Thoracic aorta (tissue), 2 donors: ENCODE results near the gene GRIN3A. TPM values are rescaled to one million over a fixed set of nuclear protein-coding genes. Genes with fewer than 3 reads are reported as not detected.
A peak's percentile ranks its signal among the peaks of the same experiment; 100 is the strongest.

Source experiments
- ATAC-seq: fragments of 150-250 bp; one replicate; pipeline ENCODE4 v1.8.0; 2017; ENCODE audit warnings: low read depth; ENCODE audit not compliant: insufficient number of reproducible peaks, low FRiP score
- DNase-seq: peaks from one replicate; pipeline ENCODE4 v3.0.0-alpha.2; 2020; ENCODE audit warnings: low spot score
- H3K27ac ChIP-seq, 2 donors: fragments of 200-600 bp; sonication (generic); 1 replicate in 1 of 2; 2 replicates in 1 of 2; pipeline ENCODE4 v1.5.1; 2016; ENCODE audit warnings: mild to moderate bottlenecking in 2 of 2, moderate library complexity in 2 of 2
- H3K27me3 ChIP-seq: fragments of 200-600 bp; sonication (generic); replicated peaks from 2 replicates; pipeline ENCODE4 v1.6.0; 2016; ENCODE audit warnings: mild to moderate bottlenecking; ENCODE audit not compliant: insufficient read depth
- H3K36me3 ChIP-seq: fragments of 200-600 bp; sonication (generic); one replicate; pipeline ENCODE4 v1.5.1; 2016
- H3K4me1 ChIP-seq, 2 donors: fragments of 200-600 bp; sonication (generic); 1 replicate in 1 of 2; 2 replicates in 1 of 2; pipeline versions ENCODE4 v1.5.1 to v1.6.0; 2016; ENCODE audit warnings: low read depth in 2 of 2, mild to moderate bottlenecking in 1 of 2; ENCODE audit not compliant: control insufficient read depth in 1 of 2
- H3K4me3 ChIP-seq: fragments of 200-600 bp; sonication (generic); 2 replicates; pipeline ENCODE4 v1.5.1; 2016; ENCODE audit warnings: mild to moderate bottlenecking
- H3K9me3 ChIP-seq: fragments of 200-600 bp; sonication (generic); 2 replicates; pipeline ENCODE4 v1.5.1; 2016
- total RNA-seq, 2 donors: library from RNA; depleted of rRNA; stranded (reverse); fragments of >200 nt; gene quantifications; one replicate each; pipeline versions ENCODE4 v1.1.0 to v1.2.3, GENCODE V29; 2016
- TF ChIP-seq, protein P1 (sequence below): fragments of 200-600 bp; sonication (generic); IDR thresholded peaks from one replicate; pipeline ENCODE4 v1.5.1; 2019; ENCODE audit warnings: antibody characterized with exemption

GRIN3A gene
- total RNA-seq, 2 donors from 2014 or later = 0.21 TPM; not detected in 1

DNA sequence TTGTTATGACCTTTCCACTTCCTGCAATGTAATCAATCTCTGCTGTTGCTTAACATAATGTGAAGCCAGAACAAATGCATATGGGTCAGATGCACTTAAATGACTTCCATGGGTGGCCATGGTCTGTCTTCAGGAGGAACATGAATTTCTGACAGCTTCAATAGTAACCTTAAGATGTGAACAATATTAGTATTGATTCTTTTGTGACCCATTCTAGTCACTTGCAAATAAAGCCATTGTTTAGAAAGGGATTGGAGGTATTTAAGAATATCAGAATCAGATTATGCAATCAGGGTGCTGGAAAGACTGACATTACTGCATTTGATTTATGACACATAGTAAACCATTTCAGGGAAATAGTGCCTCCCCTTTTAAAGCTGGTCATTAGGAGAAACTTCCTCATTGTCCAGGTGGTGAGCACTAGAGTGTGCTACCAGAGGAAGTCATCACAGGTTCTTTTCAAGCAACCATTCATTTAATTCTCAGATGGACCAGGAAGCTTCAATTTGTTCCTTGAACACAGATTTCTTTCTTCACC lies 32.1 kb downstream of the GRIN3A start:
- ATAC-seq (no peak), DNase-seq (no peak)
- Histone ChIP-seq H3K4me1 (no peaks in the 10 kb centered on the region), H3K36me3 (no peaks in the 10 kb centered on the region), H3K9me3 (no peaks in the 10 kb centered on the region), H3K27ac (no peak overlapping the region), H3K4me3 (no peak overlapping the region), H3K27me3 (no peaks in the 10 kb centered on the region)
- TF ChIP-seq, protein P1, sequence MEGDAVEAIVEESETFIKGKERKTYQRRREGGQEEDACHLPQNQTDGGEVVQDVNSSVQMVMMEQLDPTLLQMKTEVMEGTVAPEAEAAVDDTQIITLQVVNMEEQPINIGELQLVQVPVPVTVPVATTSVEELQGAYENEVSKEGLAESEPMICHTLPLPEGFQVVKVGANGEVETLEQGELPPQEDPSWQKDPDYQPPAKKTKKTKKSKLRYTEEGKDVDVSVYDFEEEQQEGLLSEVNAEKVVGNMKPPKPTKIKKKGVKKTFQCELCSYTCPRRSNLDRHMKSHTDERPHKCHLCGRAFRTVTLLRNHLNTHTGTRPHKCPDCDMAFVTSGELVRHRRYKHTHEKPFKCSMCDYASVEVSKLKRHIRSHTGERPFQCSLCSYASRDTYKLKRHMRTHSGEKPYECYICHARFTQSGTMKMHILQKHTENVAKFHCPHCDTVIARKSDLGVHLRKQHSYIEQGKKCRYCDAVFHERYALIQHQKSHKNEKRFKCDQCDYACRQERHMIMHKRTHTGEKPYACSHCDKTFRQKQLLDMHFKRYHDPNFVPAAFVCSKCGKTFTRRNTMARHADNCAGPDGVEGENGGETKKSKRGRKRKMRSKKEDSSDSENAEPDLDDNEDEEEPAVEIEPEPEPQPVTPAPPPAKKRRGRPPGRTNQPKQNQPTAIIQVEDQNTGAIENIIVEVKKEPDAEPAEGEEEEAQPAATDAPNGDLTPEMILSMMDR = no peak

DNA sequence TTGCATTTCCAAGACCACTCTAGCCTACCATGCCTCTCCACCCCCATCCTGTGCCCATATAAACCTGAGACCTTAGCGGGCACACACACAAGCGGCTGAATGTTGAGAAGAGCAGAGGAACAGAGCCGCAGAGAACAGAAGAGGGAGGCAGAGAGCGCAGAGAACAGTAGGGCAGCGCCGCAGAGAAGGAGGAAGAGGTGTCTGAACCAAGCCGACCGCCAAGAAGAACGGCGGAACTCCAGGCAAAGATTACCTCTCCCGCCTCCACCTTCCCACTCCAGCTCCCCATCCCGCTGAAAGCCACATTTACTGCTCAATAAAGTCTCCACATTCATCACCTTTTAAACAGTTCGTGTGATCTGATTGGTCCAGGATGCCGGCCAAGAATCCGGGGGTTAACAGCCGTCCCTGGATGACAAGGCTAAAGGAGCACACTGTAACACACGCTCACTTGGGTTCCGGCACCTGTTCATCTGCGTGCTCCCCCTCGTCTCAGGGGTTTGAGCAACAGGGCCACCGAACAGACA lies 33.2 kb downstream of the GRIN3A start:
- no peak for DNase-seq
- TF ChIP-seq, protein P1 = no peak
- no peaks in the 10 kb centered on the region for H3K36me3 ChIP-seq
- peak overlapping the region; percentile 44 for H3K4me3 ChIP-seq
- H3K9me3 ChIP-seq = no peaks in the 10 kb centered on the region
- no peak overlapping the region for H3K27ac ChIP-seq
- no peak for ATAC-seq
- no peaks in the 10 kb centered on the region for H3K4me1 ChIP-seq
- no peaks in the 10 kb centered on the region for H3K27me3 ChIP-seq

DNA sequence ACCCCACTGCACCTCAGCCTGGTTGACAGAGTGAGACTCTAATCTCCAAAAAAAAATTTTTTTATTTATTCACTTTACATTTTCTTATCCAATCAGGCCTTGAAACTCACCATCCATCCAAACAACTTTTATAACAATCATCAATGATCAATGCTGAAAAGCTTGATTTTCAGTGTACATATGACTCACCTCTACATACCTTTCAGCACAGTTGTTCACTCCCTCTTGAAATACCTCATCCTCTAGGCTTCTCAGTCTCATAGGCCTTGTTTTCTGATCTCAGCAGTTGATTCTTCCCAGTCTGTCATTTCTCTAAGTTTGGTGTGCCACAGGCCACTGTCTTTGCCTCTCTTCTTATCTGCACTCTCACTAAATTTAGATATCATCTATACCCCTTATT lies 36.2 kb downstream of the GRIN3A start:
- ATAC-seq = no peak
- no peaks in the 10 kb centered on the region for H3K4me1 ChIP-seq
- H3K27ac ChIP-seq = no peak overlapping the region
- DNase-seq = no peak
- no peak overlapping the region for H3K4me3 ChIP-seq
- H3K27me3 ChIP-seq = no peaks in the 10 kb centered on the region
- no peaks in the 10 kb centered on the region for H3K36me3 ChIP-seq
- TF ChIP-seq, protein P1 = no peak
- no peaks in the 10 kb centered on the region for H3K9me3 ChIP-seq

DNA sequence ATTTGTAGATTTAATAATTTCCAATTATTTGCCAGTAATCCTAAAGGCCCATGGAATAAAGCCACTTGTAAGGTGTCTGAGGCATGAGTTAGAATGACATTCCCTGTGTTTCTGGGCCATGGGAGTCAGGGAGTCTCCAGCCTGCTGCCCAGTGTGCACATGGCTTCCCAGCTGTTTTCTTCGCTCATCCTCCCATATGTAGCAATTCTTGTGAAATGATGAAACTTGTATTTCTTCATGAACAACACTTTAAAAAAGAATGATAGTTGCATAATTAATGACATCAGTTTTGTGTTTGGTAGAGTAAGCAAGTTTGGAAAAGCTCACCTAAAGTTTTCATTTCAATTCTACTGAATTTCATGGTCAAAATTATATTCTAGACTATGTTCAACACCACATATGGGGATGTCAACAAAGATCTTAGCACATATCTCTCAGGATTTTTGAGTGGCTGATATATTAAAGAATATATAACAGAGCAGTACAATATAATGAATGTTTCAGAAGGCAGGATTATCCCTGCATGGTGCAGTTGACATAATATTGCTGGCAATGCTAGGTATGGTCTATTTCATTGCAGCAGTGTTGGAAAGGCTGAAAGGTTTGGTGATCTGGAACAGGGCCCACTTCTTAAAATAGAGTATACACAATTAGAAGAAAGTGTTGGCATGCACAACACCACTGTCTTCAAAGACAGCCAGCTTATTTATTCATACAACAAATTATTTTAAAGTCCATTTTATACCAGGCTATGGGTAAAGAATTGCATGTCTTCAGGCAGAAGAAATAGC lies 44.7 kb downstream of the GRIN3A start:
- Histone ChIP-seq H3K9me3 (no peaks in the 10 kb centered on the region), H3K4me1 (no peaks in the 10 kb centered on the region), H3K27me3 (no peaks in the 10 kb centered on the region), H3K4me3 (no peak overlapping the region), H3K36me3 (no peaks in the 10 kb centered on the region), H3K27ac (no peak overlapping the region)
- no peak for DNase-seq
- TF ChIP-seq, protein P1 = no peak
- no peak for ATAC-seq

DNA sequence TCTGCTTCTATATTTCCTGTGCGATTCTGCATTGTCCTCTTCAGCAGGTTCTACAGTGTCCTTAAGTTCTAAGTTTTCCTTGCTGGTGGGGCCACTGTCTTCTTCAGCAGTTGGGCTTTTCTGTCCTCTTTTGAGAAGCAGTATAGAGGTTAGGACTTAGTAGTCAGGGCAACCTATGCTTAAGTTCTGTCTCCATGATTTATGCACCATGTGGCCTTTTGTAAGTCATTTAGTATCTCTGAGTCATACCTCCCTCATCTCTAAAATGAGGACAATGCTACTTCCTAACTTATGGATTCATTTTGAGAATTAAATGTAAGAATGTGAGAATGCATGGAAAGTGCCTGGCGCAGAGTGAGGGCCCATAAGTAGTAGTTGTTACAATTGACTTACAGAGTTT lies 46.8 kb downstream of the GRIN3A start:
- Histone ChIP-seq H3K4me1 (no peaks in the 10 kb centered on the region), H3K27ac (no peak overlapping the region), H3K27me3 (no peaks in the 10 kb centered on the region), H3K4me3 (no peak overlapping the region), H3K36me3 (no peaks in the 10 kb centered on the region), H3K9me3 (no peaks in the 10 kb centered on the region)
- TF ChIP-seq, protein P1 = no peak
- ATAC-seq (no peak), DNase-seq (no peak)
